Glutamatergic neuron (in vitro differentiated cells): ENCODE results near the gene LITAF. TPM values are rescaled to one million over a fixed set of nuclear protein-coding genes. Genes with fewer than 3 reads are reported as not detected.

Source experiments
- DNase-seq: peaks from one replicate; pipeline ENCODE4 v3.0.0; 2022
- H3K27ac Mint-ChIP-seq: one replicate; pipeline ENCODE4 v1.8.0; 2020; ENCODE audit warnings: mild to moderate bottlenecking, mixed read lengths, inconsistent platforms; ENCODE audit not compliant: unreplicated experiment
- H3K27me3 Mint-ChIP-seq: one replicate; pipeline ENCODE4 v1.8.0; 2020; ENCODE audit warnings: mild to moderate bottlenecking, moderate library complexity, mixed read lengths, inconsistent platforms; ENCODE audit not compliant: unreplicated experiment
- H3K36me3 Mint-ChIP-seq: one replicate; pipeline ENCODE4 v1.8.0; 2020; ENCODE audit warnings: mild to moderate bottlenecking, mixed read lengths, inconsistent platforms; ENCODE audit not compliant: unreplicated experiment
- H3K4me1 Mint-ChIP-seq: one replicate; pipeline ENCODE4 v1.8.0; 2020; ENCODE audit warnings: mild to moderate bottlenecking, low read depth, mixed read lengths, inconsistent platforms; ENCODE audit not compliant: unreplicated experiment
- H3K4me3 Mint-ChIP-seq: one replicate; pipeline ENCODE4 v1.8.0; 2020; ENCODE audit warnings: mild to moderate bottlenecking, mixed read lengths, inconsistent platforms; ENCODE audit not compliant: unreplicated experiment
- H3K9me3 Mint-ChIP-seq: one replicate; pipeline ENCODE4 v1.8.0; 2020; ENCODE audit warnings: mild to moderate bottlenecking, moderate library complexity, mixed read lengths, inconsistent platforms; ENCODE audit not compliant: unreplicated experiment
- CTCF ChIP-seq: fragments of 200-600 bp; sonication (generic); IDR thresholded peaks from one replicate; pipeline ENCODE4 v1.5.0; 2021; ENCODE audit not compliant: partially characterized antibody, unreplicated experiment
- total RNA-seq: library from RNA; stranded (reverse); fragmentation: NEBNext Ultra II Directional; extraction: Animal tissue kit (Norgen Biotek cat#: 25700); gene quantifications from one replicate; pipeline ENCODE4 v1.2.1, GENCODE V29; 2021; ENCODE audit not compliant: unreplicated experiment

LITAF gene
- total RNA-seq, 1 donor from 2014 or later = 29.2 TPM

- Mint-ChIP-seq H3K27me3 (peaks cover 3% of the 10 kb centered on the region), H3K4me3 (no peak overlapping the region), H3K27ac (no peak overlapping the region), H3K9me3 (peaks cover 3% of the 10 kb centered on the region), H3K4me1 (peaks cover 3% of the 10 kb centered on the region), H3K36me3 (peaks cover 46% of the 10 kb centered on the region)
- DNase-seq = no peak
- TF ChIP-seq CTCF = no peak
Measured at GRCh38 chr16:11552440-11552839, 34.3 kb downstream of the LITAF start.

GRCh38 chr16:11551842-11552241 is 34.9 kb downstream of the LITAF start:
- Mint-ChIP-seq H3K27me3 (peaks cover 3% of the 10 kb centered on the region), H3K27ac (no peak overlapping the region), H3K36me3 (peaks cover 46% of the 10 kb centered on the region), H3K9me3 (peaks cover 3% of the 10 kb centered on the region), H3K4me1 (peaks cover 3% of the 10 kb centered on the region), H3K4me3 (no peak overlapping the region)
- TF ChIP-seq CTCF = no peak
- DNase-seq = no peak

- no peak overlapping the region for H3K27ac Mint-ChIP-seq
- peaks cover 37% of the 10 kb centered on the region for H3K36me3 Mint-ChIP-seq
- no peaks in the 10 kb centered on the region for H3K27me3 Mint-ChIP-seq
- no peak for DNase-seq
- H3K9me3 Mint-ChIP-seq = peaks cover 3% of the 10 kb centered on the region
- H3K4me3 Mint-ChIP-seq = no peak overlapping the region
- TF ChIP-seq CTCF = no peak
- H3K4me1 Mint-ChIP-seq = peaks cover 3% of the 10 kb centered on the region
Measured at GRCh38 chr16:11550791-11551498, 35.8 kb downstream of the LITAF start.

GRCh38 chr16:11547118-11547916 is 39.4 kb downstream of the LITAF start:
- no peak for TF ChIP-seq CTCF
- peaks cover 6% of the 10 kb centered on the region for H3K9me3 Mint-ChIP-seq
- H3K4me1 Mint-ChIP-seq = peaks cover 6% of the 10 kb centered on the region
- H3K36me3 Mint-ChIP-seq = peaks cover 33% of the 10 kb centered on the region
- no peak overlapping the region for H3K4me3 Mint-ChIP-seq
- no peaks in the 10 kb centered on the region for H3K27me3 Mint-ChIP-seq
- no peak overlapping the region for H3K27ac Mint-ChIP-seq
- DNase-seq = no peak

GRCh38 chr16:11546608-11547061 is 40.1 kb downstream of the LITAF start:
- Mint-ChIP-seq H3K4me3 (no peak overlapping the region), H3K36me3 (peaks cover 33% of the 10 kb centered on the region), H3K4me1 (peaks cover 6% of the 10 kb centered on the region), H3K27me3 (no peaks in the 10 kb centered on the region), H3K27ac (no peak overlapping the region), H3K9me3 (peaks cover 6% of the 10 kb centered on the region)
- TF ChIP-seq CTCF = no peak
- no peak for DNase-seq
